Brain microvascular endothelial cell (primary cell): Measurements from ENCODE around the gene ADGRB3.

Experiments used
- DNase-seq: peaks from one replicate; pipeline ENCODE4 v3.0.0-alpha.2; 2020
- H3K27ac ChIP-seq: fragments of 250-450 bp; sonication (Bioruptor Pico); 2 replicates; pipeline ENCODE4 v1.5.1; 2020; ENCODE audit warnings: mild to moderate bottlenecking, moderate library complexity
- H3K27me3 ChIP-seq: fragments of 250-450 bp; sonication (Bioruptor Pico); replicated peaks from 2 replicates; pipeline ENCODE4 v1.5.1; 2020; ENCODE audit warnings: mild to moderate bottlenecking
- H3K36me3 ChIP-seq: fragments of 250-450 bp; sonication (Bioruptor Pico); replicated peaks from 2 replicates; pipeline ENCODE4 v1.5.1; 2020; ENCODE audit warnings: mild to moderate bottlenecking
- H3K4me3 ChIP-seq: 2 replicates; pipeline ENCODE4 v1.5.1; 2011; ENCODE audit warnings: low read depth, mild to moderate bottlenecking, control low read depth, low read length, moderate library complexity
- CTCF ChIP-seq: IDR thresholded peaks from 2 replicates; pipeline ENCODE4 v1.5.1; 2011; ENCODE audit warnings: low read depth, mild to moderate bottlenecking, moderate library complexity, low read length, control low read depth, inconsistent platforms; ENCODE audit errors: missing control alignments
- in situ Hi-C: cut with HindIII; loops from 2 replicates; pipeline ENCODE4 v1.10.0; 2017; ENCODE audit warnings: low sequenced_read_pairs, low pct_ligation_motif_present

The ADGRB3 gene

GRCh38 chr6:68709882-68710281, 74.8 kb downstream of the ADGRB3 start:
- Histone ChIP-seq H3K36me3 (no peaks in the 10 kb centered on the region), H3K27me3 (no peaks in the 10 kb centered on the region), H3K27ac (no peak overlapping the region), H3K4me3 (no peak overlapping the region)
- in situ Hi-C loops: no loop called here
- no peak for DNase-seq
- TF ChIP-seq CTCF: no peak

- in situ Hi-C loops: no loop called here
- Histone ChIP-seq H3K27me3 (no peaks in the 10 kb centered on the region), H3K36me3 (no peaks in the 10 kb centered on the region), H3K4me3 (no peak overlapping the region), H3K27ac (no peak overlapping the region)
- no peak for TF ChIP-seq CTCF
- DNase-seq: no peak
These were observed 75.4 kb downstream of the ADGRB3 start for GRCh38 chr6:68710496-68710895.

GRCh38 chr6:68710916-68711315, 75.8 kb downstream of the ADGRB3 start:
- no peak for TF ChIP-seq CTCF
- in situ Hi-C loops: no loop called here

GRCh38 chr6:68711386-68712000, 76.4 kb downstream of the ADGRB3 start:
- TF ChIP-seq CTCF: no peak
- in situ Hi-C loops: no loop called here
- Histone ChIP-seq H3K4me3 (no peak overlapping the region), H3K27me3 (no peaks in the 10 kb centered on the region), H3K36me3 (no peaks in the 10 kb centered on the region), H3K27ac (no peak overlapping the region)
- no peak for DNase-seq

More at GRCh38 chr6:68710916-68711315, 75.8 kb downstream of the ADGRB3 start:
- Histone ChIP-seq H3K4me3 (no peak overlapping the region), H3K27me3 (no peaks in the 10 kb centered on the region), H3K27ac (no peak overlapping the region), H3K36me3 (no peaks in the 10 kb centered on the region)
- no peak for DNase-seq

GRCh38 chr6:68716620-68717019, 81.5 kb downstream of the ADGRB3 start:
- no peak for TF ChIP-seq CTCF

More at GRCh38 chr6:68716620-68717019, 81.5 kb downstream of the ADGRB3 start:
- no peaks in the 10 kb centered on the region for H3K27me3 ChIP-seq
- H3K27ac ChIP-seq: no peak overlapping the region
- DNase-seq: no peak
- no peak overlapping the region for H3K4me3 ChIP-seq
- no peaks in the 10 kb centered on the region for H3K36me3 ChIP-seq
- in situ Hi-C loops: no loop called here
